GM19238 (cell line): ENCODE data around the gene SKIC8.

Source experiments
- DNase-seq: peaks from one replicate; pipeline ENCODE4 v3.0.0; 2011; ENCODE audit warnings: low spot score; ENCODE audit not compliant: insufficient read length

Gene SKIC8

DNA sequence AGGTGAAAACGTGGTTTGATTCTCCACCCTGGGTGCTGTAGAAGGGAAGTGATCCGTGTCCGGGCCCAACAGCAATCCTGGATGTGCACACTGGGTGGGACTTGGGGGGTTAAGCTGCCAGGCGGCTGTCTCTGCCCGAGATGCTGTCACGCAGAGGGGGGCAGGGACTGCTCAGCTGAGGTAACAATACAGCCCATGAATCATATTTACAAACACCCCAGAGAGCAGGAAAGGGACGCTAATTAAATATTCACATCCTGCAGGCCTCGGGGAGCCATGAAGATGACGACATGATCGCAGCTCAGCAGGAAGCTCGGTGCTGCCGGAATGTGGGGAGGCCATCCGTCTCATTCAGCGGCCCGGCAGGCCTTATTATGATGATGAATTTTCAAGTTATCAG lies 22.8 kb upstream of the SKIC8 start:
- no peak for DNase-seq

DNA sequence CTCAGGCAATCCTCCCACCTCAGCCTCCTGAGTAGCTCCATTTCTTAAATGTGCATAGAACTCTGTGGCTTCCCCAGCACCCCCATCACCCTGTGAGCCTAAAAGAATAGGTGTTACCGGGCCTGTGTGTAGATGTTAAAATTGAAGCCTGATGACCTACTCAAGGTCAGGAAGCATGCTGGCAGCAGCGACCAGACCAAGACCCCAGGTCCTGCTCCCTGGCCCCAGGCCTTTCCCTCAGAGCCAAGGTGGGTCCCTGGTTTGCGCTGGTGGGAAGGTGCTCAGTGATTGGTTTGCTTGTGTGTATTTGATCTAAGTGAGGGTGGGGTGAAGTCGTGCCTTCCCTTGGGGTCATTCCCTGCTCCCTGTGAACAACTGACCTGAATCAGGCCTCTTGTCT lies 22.4 kb upstream of the SKIC8 start:
- DNase-seq, result no peak

- DNase-seq, result no peak
These were observed 21.7 kb upstream of the SKIC8 start for GRCh38 chr15:78321041-78321570.

DNA sequence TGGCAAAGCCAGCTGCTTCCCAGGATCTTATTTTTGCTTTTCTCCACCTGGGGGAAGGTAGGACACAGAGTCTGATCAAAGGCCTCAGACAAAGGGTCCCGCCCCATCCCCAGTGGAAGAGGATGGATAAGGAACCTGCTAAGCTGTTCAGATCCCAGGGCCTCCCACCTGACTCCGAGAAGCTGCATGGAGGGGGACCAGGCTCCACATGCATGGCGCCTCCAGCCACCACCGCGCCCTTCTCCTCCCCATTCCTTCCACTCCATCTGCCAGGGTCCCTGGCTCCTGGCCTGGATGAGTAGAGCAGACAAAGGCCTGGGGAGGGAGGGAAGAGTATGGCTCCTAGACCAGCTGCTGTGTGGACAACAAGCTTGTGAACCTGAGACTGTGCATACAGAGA lies 20.8 kb upstream of the SKIC8 start:
- DNase-seq, result no peak

GRCh38 chr15:78319588-78319987 lies 20.2 kb upstream of the SKIC8 start:
- DNase-seq, result no peak

GRCh38 chr15:78317145-78317836 lies 17.9 kb upstream of the SKIC8 start:
- no peak for DNase-seq

DNA sequence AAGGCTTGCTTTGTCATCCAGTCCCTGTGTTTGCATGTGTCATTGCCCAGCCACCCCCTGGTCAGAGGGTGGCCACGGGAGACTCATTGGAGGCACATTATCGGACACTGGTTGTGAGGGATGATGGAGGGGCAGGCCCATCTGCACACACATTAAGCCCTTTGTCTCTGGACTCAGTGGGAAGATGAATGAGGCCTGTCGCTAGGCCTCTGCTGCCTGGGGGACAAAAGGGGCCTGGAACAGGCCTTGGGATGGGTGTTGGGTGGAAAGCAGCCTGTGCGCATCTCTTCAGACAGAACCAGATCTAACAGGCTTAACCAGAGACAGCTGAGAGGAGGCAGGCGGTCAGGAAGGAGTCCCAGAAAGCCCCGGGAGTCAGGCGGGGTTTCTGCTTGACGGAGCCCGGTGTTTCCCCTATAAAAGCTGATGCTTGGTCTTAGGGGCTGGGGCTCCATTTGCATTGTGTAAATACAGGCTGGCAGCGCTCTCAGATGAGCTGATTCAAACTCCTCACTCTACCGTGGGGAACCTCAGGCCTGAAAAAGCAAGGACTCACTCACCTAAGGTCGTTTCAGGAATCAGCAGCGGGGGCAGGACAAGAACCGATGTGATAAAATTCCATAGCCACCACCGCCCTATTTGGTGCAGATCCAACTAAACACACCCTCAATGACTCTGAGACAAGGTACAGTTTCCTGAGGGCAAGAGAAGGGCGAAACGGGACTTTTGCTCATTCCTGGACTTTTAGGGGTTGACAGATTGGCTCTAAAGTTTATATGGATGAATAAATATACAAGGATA lies 17.1 kb upstream of the SKIC8 start:
- DNase-seq, result no peak

DNA sequence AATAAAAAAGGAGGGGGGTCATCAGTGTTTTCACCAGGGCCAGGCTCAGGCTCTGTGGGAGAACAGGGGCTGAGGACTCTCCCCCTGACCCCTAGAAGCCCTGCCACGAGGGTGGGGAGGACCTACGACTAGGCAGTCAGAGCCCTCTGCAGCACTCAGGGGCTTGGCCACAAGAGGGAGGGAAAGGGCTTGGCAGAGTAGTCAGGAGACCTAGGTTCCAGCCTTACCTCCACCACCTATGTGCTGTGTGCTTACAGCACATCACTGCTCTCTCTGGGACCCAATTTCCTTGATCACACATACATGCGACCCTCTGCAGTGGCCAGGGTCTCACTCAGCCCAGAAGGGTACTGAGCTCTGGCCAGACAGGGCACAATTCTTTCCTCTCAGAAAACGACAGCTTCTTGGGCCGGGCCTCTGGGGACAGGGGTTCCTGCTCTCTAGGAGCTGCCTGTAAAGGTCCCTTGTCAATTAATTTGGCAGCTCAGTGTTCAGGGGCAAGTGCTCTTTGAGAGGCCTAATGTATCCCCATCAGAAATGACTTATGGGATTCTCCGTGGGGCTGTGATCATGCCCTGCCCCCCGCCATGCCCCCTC lies 16.4 kb upstream of the SKIC8 start:
- no peak for DNase-seq

DNA sequence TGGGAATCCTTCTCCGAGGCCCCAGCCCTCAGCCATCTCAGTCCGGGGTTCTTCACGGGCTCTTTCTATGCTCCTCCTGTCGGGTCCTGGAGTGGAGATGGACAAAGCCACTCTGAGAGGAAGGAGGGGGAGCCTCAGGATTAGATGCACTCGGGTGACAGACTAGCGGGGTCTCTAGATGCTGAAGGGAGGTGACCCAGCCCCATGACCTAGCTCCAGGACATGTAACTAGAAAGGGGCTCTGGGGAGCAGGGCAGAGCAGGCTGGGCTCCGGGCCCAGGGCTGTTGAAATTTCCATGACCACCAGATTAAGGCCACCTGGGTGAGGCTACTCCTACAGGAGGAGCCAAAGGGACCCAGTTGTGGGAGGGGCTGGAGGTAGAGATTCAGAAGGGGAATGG lies 14.8 kb upstream of the SKIC8 start:
- DNase-seq, result no peak

GRCh38 chr15:78313383-78313782 lies 14.0 kb upstream of the SKIC8 start:
- DNase-seq, result no peak

DNA sequence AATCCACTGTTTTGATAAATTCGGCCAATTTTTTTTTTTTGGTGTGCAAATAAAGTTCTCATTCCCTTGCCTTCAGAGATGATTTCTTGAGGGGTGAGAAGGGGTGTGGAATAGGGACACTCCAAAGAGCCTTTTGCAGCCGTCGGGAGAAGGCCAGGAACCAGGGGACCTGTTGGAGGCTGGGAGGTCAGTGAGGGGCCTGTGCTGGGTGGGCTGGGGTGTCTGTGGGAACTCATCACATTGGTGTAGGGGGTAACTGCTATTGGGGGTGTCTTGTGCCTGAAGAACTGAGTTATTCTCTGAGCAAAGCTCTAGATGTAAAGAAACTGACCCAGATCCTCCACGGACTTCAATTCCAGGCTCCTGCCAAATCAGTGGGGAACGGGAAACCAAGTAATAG lies 13.5 kb upstream of the SKIC8 start:
- DNase-seq, result no peak

GRCh38 chr15:78312536-78312935 lies 13.1 kb upstream of the SKIC8 start:
- DNase-seq, result no peak

- no peak for DNase-seq
These were observed 11.9 kb upstream of the SKIC8 start for GRCh38 chr15:78311292-78311691.

- peak; percentile 50 for DNase-seq
These were observed 9.1 kb upstream of the SKIC8 start for GRCh38 chr15:78308422-78309032.

DNA sequence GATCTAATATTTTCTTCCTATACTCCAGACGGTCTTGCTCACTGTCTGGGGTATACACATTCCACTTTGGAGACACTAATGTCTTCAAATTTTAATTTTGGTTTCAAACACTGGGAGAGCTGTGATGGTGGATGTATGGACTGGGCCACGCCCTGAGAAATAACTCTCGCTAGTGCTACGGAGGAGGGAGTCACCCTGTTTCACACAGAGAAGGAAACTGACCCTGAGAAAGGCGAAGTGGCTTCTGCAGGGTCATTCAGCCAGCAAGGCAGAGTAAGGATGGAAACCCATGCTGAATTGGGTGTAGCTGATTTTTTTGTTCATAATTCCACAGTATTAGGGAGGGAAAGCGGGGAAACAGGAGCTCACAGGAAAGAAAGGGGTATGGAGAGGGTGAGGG lies 8.6 kb upstream of the SKIC8 start:
- DNase-seq, result no peak

DNA sequence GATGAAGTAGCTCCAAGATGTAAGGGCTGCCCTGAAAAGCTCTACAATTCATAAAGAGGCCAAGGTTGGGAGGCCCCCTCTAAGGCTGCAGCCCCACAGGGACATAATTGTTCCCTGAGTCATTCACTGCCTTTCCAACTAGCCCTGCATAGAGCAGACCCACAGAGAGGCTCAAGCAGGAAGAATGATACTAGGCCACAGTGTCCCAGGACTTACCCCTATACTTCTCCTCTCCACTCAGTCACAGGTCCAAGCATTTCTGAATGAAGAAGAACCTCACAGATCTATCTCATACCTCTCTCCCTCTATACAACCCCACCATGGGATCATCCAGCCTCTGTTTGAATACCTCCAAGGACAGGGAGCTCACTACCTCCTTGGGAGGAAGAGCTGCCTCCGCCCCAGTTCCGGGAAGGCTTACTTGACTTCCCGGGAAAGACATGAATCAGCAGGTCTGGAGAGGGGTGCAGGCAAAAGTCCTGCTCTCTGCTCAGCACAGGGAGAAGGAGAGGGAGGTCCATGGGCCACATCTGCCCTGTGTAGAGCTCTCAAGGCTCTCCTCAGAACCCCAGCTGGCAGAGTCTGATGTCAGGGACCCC lies 6.9 kb upstream of the SKIC8 start:
- DNase-seq, result no peak

- DNase-seq, result no peak
These were observed 5.0 kb upstream of the SKIC8 start for GRCh38 chr15:78304216-78305066.

GRCh38 chr15:78302579-78303312 lies 3.3 kb upstream of the SKIC8 start:
- no peak for DNase-seq

DNA sequence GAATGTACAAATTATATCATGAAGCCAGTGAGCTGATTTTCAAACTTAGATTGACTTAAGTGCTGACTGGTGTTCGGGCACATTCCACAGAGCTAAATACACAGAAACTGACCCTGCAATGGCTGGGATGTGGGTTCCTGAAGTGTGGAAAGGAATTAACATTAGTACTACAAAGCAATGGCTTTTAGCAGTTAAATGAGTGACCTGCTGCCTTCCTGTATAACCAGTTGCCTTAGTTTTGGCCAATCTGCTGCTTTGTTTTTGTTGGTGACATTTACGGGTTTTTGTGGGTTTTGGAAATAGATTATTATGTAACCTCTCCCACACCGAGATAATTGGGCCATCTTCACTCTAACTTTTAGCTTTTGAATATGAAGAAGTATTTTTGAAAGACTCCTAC lies 2.4 kb upstream of the SKIC8 start:
- DNase-seq, result no peak

DNA sequence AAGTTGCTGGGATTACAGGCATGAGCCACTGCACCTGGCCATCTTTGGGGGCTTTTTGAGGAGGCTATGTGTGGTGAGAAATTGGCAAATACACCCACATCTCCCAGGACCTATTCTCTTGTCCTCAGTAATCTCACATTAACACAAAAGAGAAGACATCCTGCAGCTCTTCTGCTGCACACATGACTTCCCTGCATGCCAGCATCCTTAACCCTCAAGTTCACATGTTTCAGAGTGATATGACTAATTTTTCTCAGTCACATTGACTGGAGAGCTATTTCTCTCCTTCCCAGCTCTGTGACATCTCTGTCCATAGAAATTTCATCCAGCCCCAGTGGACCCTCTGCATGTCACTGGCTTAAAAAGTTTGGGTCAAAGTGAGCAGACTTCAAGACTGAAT lies 1.9 kb upstream of the SKIC8 start:
- no peak for DNase-seq
